GM23338 (cell line): ENCODE measurements around the gene PCLAF. TPM values are rescaled to one million over a fixed set of nuclear protein-coding genes. Genes with fewer than 3 reads are reported as not detected.

Source experiments
- ATAC-seq: fragments of 200-7000 bp; cut with Tn5 transposase; 3 replicates; pipeline ENCODE4 v1.9.1; 2020
- DNase-seq: peaks from one replicate; pipeline ENCODE4 v3.0.0-alpha.2; 2015; ENCODE audit warnings: low spot score
- H2AFZ ChIP-seq: fragments of 200-600 bp; sonication (generic); 2 replicates; pipeline ENCODE4 v1.8.0; 2016; ENCODE audit warnings: antibody characterized with exemption, mild to moderate bottlenecking, moderate library complexity
- H3F3A ChIP-seq: fragments of 200-600 bp; sonication (generic); replicated peaks from 2 replicates; pipeline ENCODE4 v1.8.0; 2017; ENCODE audit warnings: antibody characterized with exemption, mixed run types, low read depth
- H3K27ac ChIP-seq: fragments of 200-600 bp; sonication (generic); 2 replicates; pipeline ENCODE4 v1.6.1; 2016; ENCODE audit warnings: low read depth
- H3K27me3 ChIP-seq: fragments of 200-600 bp; sonication (generic); 2 replicates; pipeline ENCODE4 v1.8.0; 2016; ENCODE audit warnings: mild to moderate bottlenecking, mixed run types, moderate library complexity; ENCODE audit not compliant: insufficient read depth
- H3K36me3 ChIP-seq: fragments of 200-600 bp; sonication (generic); 2 replicates; pipeline ENCODE4 v1.8.0; 2016; ENCODE audit warnings: mild to moderate bottlenecking; ENCODE audit not compliant: insufficient read depth
- H3K4me1 ChIP-seq: fragments of 200-600 bp; sonication (generic); 2 replicates; pipeline ENCODE4 v1.8.0; 2016; ENCODE audit warnings: mild to moderate bottlenecking, moderate library complexity; ENCODE audit not compliant: insufficient read depth
- H3K4me2 ChIP-seq: fragments of 200-600 bp; sonication (generic); 2 replicates; pipeline ENCODE4 v1.7.1; 2017; ENCODE audit warnings: mixed run types
- H3K4me3 ChIP-seq: fragments of 200-600 bp; sonication (generic); 2 replicates; pipeline ENCODE4 v1.6.1; 2016; ENCODE audit warnings: mixed run types
- H3K79me2 ChIP-seq: fragments of 200-600 bp; sonication (generic); replicated peaks from 2 replicates; pipeline ENCODE4 v1.8.0; 2017; ENCODE audit warnings: mild to moderate bottlenecking; ENCODE audit not compliant: insufficient read depth
- H3K9me2 ChIP-seq: fragments of 200-600 bp; sonication (generic); 2 replicates; pipeline ENCODE4 v1.8.0; 2017; ENCODE audit not compliant: insufficient read depth
- H4K20me1 ChIP-seq: fragments of 200-600 bp; sonication (generic); replicated peaks from 2 replicates; pipeline ENCODE4 v1.8.0; 2017; ENCODE audit warnings: mild to moderate bottlenecking; ENCODE audit not compliant: insufficient read depth
- H3K27ac Mint-ChIP-seq: 2 replicates; pipeline ENCODE4 v1.8.0; 2020; ENCODE audit warnings: inconsistent platforms, mild to moderate bottlenecking, moderate library complexity, mixed read lengths
- H3K27me3 Mint-ChIP-seq: 3 replicates; pipeline ENCODE4 v1.8.0; 2022; ENCODE audit warnings: low read depth, mild to moderate bottlenecking, moderate library complexity, mixed read lengths, inconsistent platforms; ENCODE audit not compliant: insufficient read depth, poor library complexity
- H3K36me3 Mint-ChIP-seq: 3 replicates; pipeline ENCODE4 v1.8.0; 2021; ENCODE audit warnings: low read depth, mild to moderate bottlenecking, inconsistent platforms, moderate library complexity, mixed read lengths
- H3K4me1 Mint-ChIP-seq: 3 replicates; pipeline ENCODE4 v1.8.0; 2020; ENCODE audit warnings: mild to moderate bottlenecking, inconsistent platforms, mixed read lengths
- H3K4me3 Mint-ChIP-seq: 3 replicates; pipeline ENCODE4 v1.8.0; 2021; ENCODE audit warnings: moderate library complexity, mild to moderate bottlenecking, inconsistent platforms, mixed read lengths
- H3K9me3 Mint-ChIP-seq: 3 replicates; pipeline ENCODE4 v1.8.0; 2020; ENCODE audit warnings: moderate library complexity, mild to moderate bottlenecking, inconsistent platforms, mixed read lengths
- CREB1 ChIP-seq: fragments of 250-450 bp; sonication (Bioruptor Pico); IDR thresholded peaks from 2 replicates; pipeline ENCODE4 v1.5.0; 2020; ENCODE audit warnings: low read depth, mild to moderate bottlenecking, moderate library complexity
- CTCF ChIP-seq, 2 experiments: fragments of 200-600 bp in 1 of 2; sonication (generic) in 1 of 2; conservative IDR thresholded peaks; 2 replicates each; pipeline versions ENCODE4 v1.5.1 to v1.6.1; 2016 to 2017; ENCODE audit warnings: antibody characterized with exemption in 2 of 2, low read depth in 2 of 2, mild to moderate bottlenecking in 2 of 2, moderate library complexity in 1 of 2
- EZH2 ChIP-seq: fragments of 200-600 bp; sonication (generic); IDR thresholded peaks from one replicate; pipeline ENCODE4 v1.8.0; 2017; ENCODE audit warnings: antibody characterized with exemption, mild to moderate bottlenecking, low read depth; ENCODE audit not compliant: unreplicated experiment
- EZH2phosphoT487 ChIP-seq: fragments of 200-600 bp; sonication (generic); IDR thresholded peaks from one replicate; pipeline ENCODE4 v1.8.1; 2018; ENCODE audit warnings: antibody characterized with exemption; ENCODE audit not compliant: unreplicated experiment
- JUNB ChIP-seq: IDR thresholded peaks from one replicate; pipeline ENCODE4 v1.6.1; 2016; ENCODE audit warnings: antibody characterized with exemption; ENCODE audit not compliant: unreplicated experiment
- NANOG ChIP-seq: IDR thresholded peaks from 2 replicates; pipeline ENCODE4 v1.6.1; 2016; ENCODE audit warnings: antibody characterized with exemption, borderline replicate concordance
- POLR2AphosphoS5 ChIP-seq: IDR thresholded peaks from 2 replicates; pipeline ENCODE4 v1.6.1; 2016; ENCODE audit warnings: antibody characterized with exemption, low read depth
- REST ChIP-seq: IDR thresholded peaks from one replicate; pipeline ENCODE4 v1.6.1; 2018; ENCODE audit warnings: antibody characterized with exemption; ENCODE audit not compliant: unreplicated experiment
- STAT1 ChIP-seq: IDR thresholded peaks from one replicate; pipeline ENCODE4 v1.6.1; 2016; ENCODE audit warnings: antibody characterized with exemption; ENCODE audit not compliant: unreplicated experiment
- ZNF114 ChIP-seq: fragments of 250-450 bp; sonication (Bioruptor Pico); IDR thresholded peaks from 2 replicates; pipeline ENCODE4 v1.5.0; 2020; ENCODE audit warnings: mild to moderate bottlenecking, moderate library complexity
- ZNF331 ChIP-seq: fragments of 250-450 bp; sonication (Bioruptor Pico); IDR thresholded peaks from 2 replicates; pipeline ENCODE4 v1.5.0; 2020; ENCODE audit warnings: low read depth, mild to moderate bottlenecking, moderate library complexity
- ZNF462 ChIP-seq: fragments of 250-450 bp; sonication (Bioruptor Pico); IDR thresholded peaks from 2 replicates; pipeline ENCODE4 v1.5.0; 2020; ENCODE audit warnings: mild to moderate bottlenecking, moderate library complexity
- polyA plus RNA-seq: library from polyadenylated mRNA; unstranded; fragments of >200 nt; fragmentation: Nextera tagmentation; extraction: Ambion mirVana; gene quantifications from 2 replicates; pipeline ENCODE4 v1.2.1, GENCODE V29; 2016
- total RNA-seq: library from RNA; depleted of rRNA; stranded (reverse); fragments of >200 nt; shearing (Covaris generic); gene quantifications from 2 replicates; pipeline ENCODE4 v1.2.3, GENCODE V29; 2014
- TF ChIP-seq, protein P1 (sequence below): IDR thresholded peaks from 2 replicates; pipeline ENCODE4 v1.6.1; 2016; ENCODE audit warnings: antibody characterized with exemption

Gene PCLAF
- total and polyA plus RNA-seq, 2 experiments from 2014 or later: 48.9 to 206 TPM

DNA sequence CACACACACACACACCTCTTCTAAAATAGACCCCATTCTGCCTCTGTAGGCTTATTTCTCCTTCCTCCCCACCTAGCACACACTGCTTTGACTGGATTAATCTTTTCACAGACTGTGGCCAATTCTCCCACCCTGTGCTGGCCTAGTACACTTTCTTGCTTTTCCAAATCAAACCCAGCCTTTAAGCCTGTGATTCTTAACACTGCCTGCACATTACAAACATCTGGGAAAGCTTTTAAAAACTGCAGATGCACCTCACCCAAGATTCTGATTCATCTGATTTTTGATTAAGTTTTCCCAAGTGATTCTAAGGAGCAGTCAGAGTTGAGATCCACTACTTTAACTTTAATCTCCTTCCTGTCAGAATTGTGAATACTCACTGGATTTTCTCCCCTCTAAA is 38.0 kb downstream of the PCLAF start:
- H3K36me3 ChIP-seq: no peaks in the 10 kb centered on the region
- H2AFZ ChIP-seq: no peak overlapping the region
- peaks cover 34% of the 10 kb centered on the region for H3K79me2 ChIP-seq
- ATAC-seq (no peak), DNase-seq (no peak)
- peak overlapping the region; percentile 6; the same call in 1 of the 2 replicates for H3K27ac Mint-ChIP-seq
- no peaks in the 10 kb centered on the region for H3K9me3 Mint-ChIP-seq
- H3K4me1 ChIP-seq: peaks cover 12% of the 10 kb centered on the region
- H3K9me2 ChIP-seq: no peaks in the 10 kb centered on the region
- H3K36me3 Mint-ChIP-seq: 0 out of 3 replicates have a peak, but pooled peaks cover under 1% of the 10 kb centered on the region
- no peak for TF ChIP-seq JUNB
- TF ChIP-seq ZNF331: no peak
- TF ChIP-seq POLR2AphosphoS5: no peak
- no peak for TF ChIP-seq CTCF (conservative IDR thresholded peaks at IDR 0.05; ENCODE audit: low read depth in 2 of 2)
- TF ChIP-seq CREB1 (CRISPR knock-in tag): no peak
- TF ChIP-seq NANOG: no peak
- no peak for TF ChIP-seq ZNF462 (CRISPR knock-in tag)
- TF ChIP-seq STAT1: no peak
- TF ChIP-seq EZH2phosphoT487: no peak
- no peak for TF ChIP-seq EZH2
- TF ChIP-seq REST: no peak
- TF ChIP-seq, protein P1, sequence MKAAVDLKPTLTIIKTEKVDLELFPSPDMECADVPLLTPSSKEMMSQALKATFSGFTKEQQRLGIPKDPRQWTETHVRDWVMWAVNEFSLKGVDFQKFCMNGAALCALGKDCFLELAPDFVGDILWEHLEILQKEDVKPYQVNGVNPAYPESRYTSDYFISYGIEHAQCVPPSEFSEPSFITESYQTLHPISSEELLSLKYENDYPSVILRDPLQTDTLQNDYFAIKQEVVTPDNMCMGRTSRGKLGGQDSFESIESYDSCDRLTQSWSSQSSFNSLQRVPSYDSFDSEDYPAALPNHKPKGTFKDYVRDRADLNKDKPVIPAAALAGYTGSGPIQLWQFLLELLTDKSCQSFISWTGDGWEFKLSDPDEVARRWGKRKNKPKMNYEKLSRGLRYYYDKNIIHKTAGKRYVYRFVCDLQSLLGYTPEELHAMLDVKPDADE: no peak
- TF ChIP-seq ZNF114 (CRISPR knock-in tag): no peak
- H3K4me3 Mint-ChIP-seq: no peak overlapping the region
- H3K4me3 ChIP-seq: no peak overlapping the region
- H3K4me2 ChIP-seq: no peak overlapping the region
- H3K27me3 Mint-ChIP-seq: no peaks in the 10 kb centered on the region
- H3F3A ChIP-seq: no peaks in the 10 kb centered on the region
- peaks cover 14% of the 10 kb centered on the region for H3K4me1 Mint-ChIP-seq
- H4K20me1 ChIP-seq: no peaks in the 10 kb centered on the region
- no peak overlapping the region for H3K27ac ChIP-seq
- no peaks in the 10 kb centered on the region for H3K27me3 ChIP-seq
